Stomach (tissue), 9 donors: ENCODE results near the gene MAST2. TPM values are rescaled to one million over a fixed set of nuclear protein-coding genes. Genes with fewer than 3 reads are reported as not detected.
"Not testable (repeated sequence)": the region's sequence is repeated elsewhere in the genome, so short reads cannot be mapped to it uniquely, and the experiment has no call there.

Source experiments
- DNase-seq, 2 donors: peaks; one replicate each; pipeline versions ENCODE4 v3.0.0 to v3.0.0-alpha.2; 2013 to 2019
- H3K27ac ChIP-seq, 5 donors: fragments of 200-600 bp in 4 of 5; sonication (generic) in 4 of 5; one replicate each; pipeline ENCODE4 v1.5.1; 2013 to 2019; ENCODE audit warnings: mild to moderate bottlenecking in 1 of 5, moderate library complexity in 1 of 5
- H3K27me3 ChIP-seq, 3 donors: fragments of 200-600 bp; sonication (generic); one replicate each; pipeline ENCODE4 v1.5.1; 2017 to 2019; ENCODE audit warnings: mixed run types in 1 of 3
- H3K36me3 ChIP-seq, 4 donors: fragments of 200-600 bp; sonication (generic); 1 replicate in 3 of 4; 2 replicates in 1 of 4; pipeline ENCODE4 v1.5.1; 2016 to 2019
- H3K4me1 ChIP-seq, 4 donors: fragments of 200-600 bp; sonication (generic); one replicate each; pipeline ENCODE4 v1.5.1; 2016 to 2019
- H3K4me3 ChIP-seq, 4 donors: fragments of 200-600 bp; sonication (generic) in 3 of 4; one replicate each; pipeline ENCODE4 v1.5.1; 2016 to 2019; ENCODE audit warnings: mild to moderate bottlenecking in 1 of 4
- H3K9me3 ChIP-seq, 4 donors: fragments of 200-600 bp; sonication (generic); one replicate each; pipeline ENCODE4 v1.5.1; 2016 to 2019
- EP300 ChIP-seq: sonication (generic); formaldehyde crosslinking; IDR thresholded peaks from one replicate; pipeline ENCODE4 v1.6.1; 2017; ENCODE audit warnings: antibody characterized with exemption
- POLR2A ChIP-seq, 4 donors: fragments of 450-650 bp; IDR thresholded peaks; one replicate each; pipeline ENCODE4 v1.6.1; 2016; ENCODE audit warnings: antibody characterized with exemption in 4 of 4, control low read depth in 2 of 4, mild to moderate bottlenecking in 1 of 4, moderate library complexity in 1 of 4
- POLR2AphosphoS5 ChIP-seq, 3 donors: sonication (generic); formaldehyde crosslinking; IDR thresholded peaks; one replicate each; pipeline ENCODE4 v1.6.1; 2016; ENCODE audit warnings: antibody characterized with exemption in 3 of 3
- WGBS, 5 donors: extraction: QIAGEN DNeasy Blood & Tissue Kit in 3 of 5; methylation state at CpG; one replicate each; pipeline versions ENCODE4 v1.1.5 to v1.1.7; 2013 to 2018; 5-methylcytosine and 5-hydroxymethylcytosine counted together
- intact Hi-C: fragments of 100-400 bp; cut with DNase I; formaldehyde crosslinking; loops from one replicate; pipeline ENCODE4 v1.15.1; 2023; ENCODE audit warnings: low total_unique reads
- polyA plus RNA-seq, 3 donors: library from polyadenylated mRNA; stranded (reverse); fragments of 200-250 nt; gene quantifications; one replicate each; pipeline ENCODE4 v1.2.3, GENCODE V29; 2013
- total RNA-seq, 5 donors: library from RNA; depleted of rRNA; stranded (reverse); fragments of >200 nt; gene quantifications; one replicate each; pipeline versions ENCODE4 v1.1.0 to v1.2.3, GENCODE V29; 2014 to 2016
- TF ChIP-seq, protein P1 (sequence below), 7 experiments: fragments of 450-650 bp in 4 of 7; fragments of 200-600 bp in 3 of 7; sonication (generic) in 3 of 7; IDR thresholded peaks; one replicate each; pipeline ENCODE4 v1.5.1; 2016 to 2019; ENCODE audit warnings: antibody characterized with exemption in 7 of 7, control low read depth in 2 of 7, mild to moderate bottlenecking in 1 of 7
- donor health status: healthy with polysubstance abuse.
- donor health status: Bipolar disorder and iron deficiency.
- donor health status: healthy.

The MAST2 gene
- total and polyA plus RNA-seq, 8 donors = 5.3 to 131 (median 34.8) TPM

- H3K4me1 ChIP-seq = peaks cover 0 to 30% (median 10%) of the 10 kb centered on the region in 4 donors
- H3K27me3 ChIP-seq = no peaks in the 10 kb centered on the region
- H3K9me3 ChIP-seq = no peaks in the 10 kb centered on the region
- peak in 1 of 3 donors; percentile 13 for TF ChIP-seq POLR2AphosphoS5 (IDR thresholded peaks at IDR 0.05)
- TF ChIP-seq POLR2A (IDR thresholded peaks at IDR 0.05) = no peak
- no peak overlapping the region for H3K27ac ChIP-seq
- peak in 1 of 2 donors; percentile 15 for DNase-seq
- intact Hi-C loops = no loop called here
- no peaks in the 10 kb centered on the region for H3K36me3 ChIP-seq
- no peak overlapping the region for H3K4me3 ChIP-seq
- 88 to 100% (median 93%) methylated on average over 1 of the region's 1 CpG for WGBS, 5 donors
These were observed 121.3 kb downstream of the MAST2 start for GRCh38 chr1:45924736-45925135.

GRCh38 chr1:45925728-45926287, 122.4 kb downstream of the MAST2 start:
- no peak overlapping the region for H3K27ac ChIP-seq
- no peak overlapping the region for H3K4me3 ChIP-seq
- no peaks in the 10 kb centered on the region for H3K9me3 ChIP-seq
- no peaks in the 10 kb centered on the region for H3K27me3 ChIP-seq
- WGBS, 5 donors = 84 to 96% (median 91%) methylated on average over 2 of the region's 2 CpGs
- H3K4me1 ChIP-seq = peaks cover 0 to 38% (median 19%) of the 10 kb centered on the region in 4 donors
- TF ChIP-seq, protein P1, sequence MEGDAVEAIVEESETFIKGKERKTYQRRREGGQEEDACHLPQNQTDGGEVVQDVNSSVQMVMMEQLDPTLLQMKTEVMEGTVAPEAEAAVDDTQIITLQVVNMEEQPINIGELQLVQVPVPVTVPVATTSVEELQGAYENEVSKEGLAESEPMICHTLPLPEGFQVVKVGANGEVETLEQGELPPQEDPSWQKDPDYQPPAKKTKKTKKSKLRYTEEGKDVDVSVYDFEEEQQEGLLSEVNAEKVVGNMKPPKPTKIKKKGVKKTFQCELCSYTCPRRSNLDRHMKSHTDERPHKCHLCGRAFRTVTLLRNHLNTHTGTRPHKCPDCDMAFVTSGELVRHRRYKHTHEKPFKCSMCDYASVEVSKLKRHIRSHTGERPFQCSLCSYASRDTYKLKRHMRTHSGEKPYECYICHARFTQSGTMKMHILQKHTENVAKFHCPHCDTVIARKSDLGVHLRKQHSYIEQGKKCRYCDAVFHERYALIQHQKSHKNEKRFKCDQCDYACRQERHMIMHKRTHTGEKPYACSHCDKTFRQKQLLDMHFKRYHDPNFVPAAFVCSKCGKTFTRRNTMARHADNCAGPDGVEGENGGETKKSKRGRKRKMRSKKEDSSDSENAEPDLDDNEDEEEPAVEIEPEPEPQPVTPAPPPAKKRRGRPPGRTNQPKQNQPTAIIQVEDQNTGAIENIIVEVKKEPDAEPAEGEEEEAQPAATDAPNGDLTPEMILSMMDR (IDR thresholded peaks at IDR 0.05) = no peak
- no peak for TF ChIP-seq EP300
- TF ChIP-seq POLR2A (IDR thresholded peaks at IDR 0.05) = no peak
- TF ChIP-seq POLR2AphosphoS5 (IDR thresholded peaks at IDR 0.05) = no peak
- H3K36me3 ChIP-seq = no peaks in the 10 kb centered on the region
- intact Hi-C loops = no loop called here
- DNase-seq = no peak

- intact Hi-C loops = no loop called here
- no peak for TF ChIP-seq POLR2AphosphoS5 (IDR thresholded peaks at IDR 0.05)
- WGBS, 5 donors = 78 to 88% (median 79%) methylated on average over 2 of the region's 2 CpGs
- no peak for DNase-seq
- Histone ChIP-seq H3K4me1 (peaks cover 0 to 43% (median 21%) of the 10 kb centered on the region in 4 donors), H3K27me3 (no peaks in the 10 kb centered on the region), H3K27ac (no peak overlapping the region), H3K4me3 (no peak overlapping the region), H3K36me3 (no peaks in the 10 kb centered on the region), H3K9me3 (no peaks in the 10 kb centered on the region)
These were observed 122.9 kb downstream of the MAST2 start for GRCh38 chr1:45926330-45926729.

DNA sequence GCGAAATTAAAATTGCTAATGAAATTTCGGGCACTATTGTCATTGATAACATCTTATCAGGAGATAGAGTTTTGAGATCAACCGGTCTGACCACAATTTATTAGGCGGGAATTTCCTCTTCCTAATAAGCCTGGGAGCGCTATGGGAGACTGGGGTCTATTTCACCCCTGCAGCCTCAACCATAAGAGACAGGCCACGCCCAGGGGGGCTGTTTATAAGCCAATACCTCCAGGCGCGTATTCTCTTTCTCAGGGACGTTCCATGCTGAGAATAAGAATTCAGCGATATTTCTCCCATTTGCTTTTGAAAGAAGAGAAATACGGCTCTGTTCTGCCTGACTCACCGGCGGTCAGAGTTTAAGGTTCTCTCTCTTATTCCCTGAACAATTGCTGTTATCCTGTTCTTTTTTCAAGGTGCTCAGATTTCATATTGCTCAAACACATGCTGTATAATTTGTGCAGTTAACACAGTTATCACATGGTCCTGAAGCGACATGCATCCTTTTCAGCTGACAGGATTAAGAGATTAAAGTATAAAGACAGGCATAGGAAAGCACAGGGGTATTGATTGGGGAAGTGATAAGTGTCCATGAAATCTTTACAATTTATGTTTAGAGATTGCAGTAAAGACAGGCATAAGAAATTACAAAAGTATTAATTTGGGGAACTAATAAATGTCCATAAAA, 124.0 kb downstream of the MAST2 start:
- WGBS, 5 donors = 47 to 69% (median 66%) methylated on average over 14 of the region's 14 CpGs
- H3K27me3 ChIP-seq, H3K36me3 ChIP-seq, H3K27ac ChIP-seq, H3K9me3 ChIP-seq, H3K4me3 ChIP-seq, DNase-seq, intact Hi-C loops: not testable (repeated sequence)
- peaks cover 0 to 39% (median 21%) of the 10 kb centered on the region in 4 donors for H3K4me1 ChIP-seq

GRCh38 chr1:45928486-45929205, 125.2 kb downstream of the MAST2 start:
- no peak for TF ChIP-seq POLR2A (IDR thresholded peaks at IDR 0.05)
- TF ChIP-seq POLR2AphosphoS5 (IDR thresholded peaks at IDR 0.05) = no peak
- TF ChIP-seq, protein P1 (IDR thresholded peaks at IDR 0.05) = no peak
- TF ChIP-seq EP300 = no peak
- H3K4me1 ChIP-seq = peaks cover 0 to 38% (median 21%) of the 10 kb centered on the region in 4 donors
- no peaks in the 10 kb centered on the region for H3K36me3 ChIP-seq
- intact Hi-C loops = no loop called here
- no peak overlapping the region for H3K4me3 ChIP-seq
- DNase-seq = no peak
- 81 to 92% (median 88%) methylated on average over 3 of the region's 3 CpGs for WGBS, 5 donors
- H3K27me3 ChIP-seq = no peaks in the 10 kb centered on the region
- no peaks in the 10 kb centered on the region for H3K9me3 ChIP-seq
- no peak overlapping the region for H3K27ac ChIP-seq
